Ramos (cell line): ENCODE measurements around the gene MROH2B.

Source experiments
- in situ Hi-C: fragments of 300-500 bp; cut with MboI; formaldehyde crosslinking; loops from one replicate; pipeline ENCODE4 v1.14.3; 2022; ENCODE audit warnings: low sequenced_read_pairs; ENCODE audit not compliant: unreplicated experiment

The MROH2B gene

GRCh38 chr5:40981420-40981819 lies 89.7 kb downstream of the MROH2B start:
- in situ Hi-C loops: no loop called here

- in situ Hi-C loops: no loop called here
Observed at GRCh38 chr5:40976836-40977235, 94.3 kb downstream of the MROH2B start.

GRCh38 chr5:40976041-40976440 lies 95.1 kb downstream of the MROH2B start:
- in situ Hi-C loops: no loop called here

GRCh38 chr5:40973364-40974004 lies 97.7 kb downstream of the MROH2B start:
- in situ Hi-C loops: no loop called here

- in situ Hi-C loops: no loop called here
Observed at GRCh38 chr5:40972434-40972833, 98.7 kb downstream of the MROH2B start.

GRCh38 chr5:40962207-40962955 lies 108.8 kb downstream of the MROH2B start:
- in situ Hi-C loops: no loop called here

GRCh38 chr5:40960037-40960436 lies 111.1 kb downstream of the MROH2B start:
- in situ Hi-C loops: no loop called here

GRCh38 chr5:40958811-40959210 lies 112.3 kb downstream of the MROH2B start:
- in situ Hi-C loops: no loop called here

GRCh38 chr5:40957048-40957447 lies 114.1 kb downstream of the MROH2B start:
- in situ Hi-C loops: no loop called here

- in situ Hi-C loops: no loop called here
Observed at GRCh38 chr5:40955313-40955712, 115.8 kb downstream of the MROH2B start.
